K562 (cell line): Measurements from ENCODE around the gene BEST2. TPM values are rescaled to one million over a fixed set of nuclear protein-coding genes. Genes with fewer than 3 reads are reported as not detected.

Source experiments
- ATF7 ChIP-seq: fragments of 450-650 bp; IDR thresholded peaks from 2 replicates; pipeline ENCODE4 v1.7.1; 2014; ENCODE audit warnings: mild to moderate bottlenecking, moderate library complexity
- CXXC5 ChIP-seq: fragments of 250-450 bp; sonication (Bioruptor Pico); IDR thresholded peaks from 2 replicates; pipeline ENCODE4 v1.8.0; 2022; ENCODE audit warnings: inconsistent platforms, mild to moderate bottlenecking, moderate library complexity
- E2F6 ChIP-seq, 2 experiments: IDR thresholded peaks; 2 replicates each; pipeline ENCODE4 v1.6.1; 2011; ENCODE audit warnings: borderline replicate concordance in 1 of 2, control low read depth in 1 of 2, low read depth in 1 of 2, low read length in 1 of 2, mild to moderate bottlenecking in 1 of 2, mixed read lengths in 1 of 2, moderate library complexity in 1 of 2; ENCODE audit not compliant: insufficient read depth in 1 of 2, insufficient read length in 1 of 2, poor library complexity in 1 of 2, severe bottlenecking in 1 of 2; ENCODE audit errors: extremely low read depth in 1 of 2
- ESRRB ChIP-seq: fragments of 250-450 bp; sonication (Bioruptor Pico); IDR thresholded peaks from 2 replicates; pipeline ENCODE4 v1.5.0; 2020; ENCODE audit warnings: mild to moderate bottlenecking, moderate library complexity, borderline replicate concordance
- HCFC1 ChIP-seq: IDR thresholded peaks from 2 replicates; pipeline ENCODE4 v1.6.1; 2012; ENCODE audit warnings: low read depth, low read length, improper control_type of control experiment
- MEIS2 ChIP-seq: fragments of 450-650 bp; IDR thresholded peaks from 2 replicates; pipeline ENCODE4 v1.6.1; 2014; ENCODE audit warnings: mild to moderate bottlenecking; ENCODE audit not compliant: partially characterized antibody
- MITF ChIP-seq: IDR thresholded peaks from 2 replicates; pipeline ENCODE4 v1.6.1; 2014; ENCODE audit warnings: antibody characterized with exemption
- STAT5B ChIP-seq: fragments of 250-450 bp; sonication (Bioruptor Pico); IDR thresholded peaks from 2 replicates; pipeline ENCODE4 v1.8.0; 2021; ENCODE audit warnings: mild to moderate bottlenecking, inconsistent platforms
- U2AF2 ChIP-seq: fragments of 200-400 bp; formaldehyde crosslinking; optimal IDR thresholded peaks from 2 replicates; pipeline ENCODE3; 2017; ENCODE audit warnings: low read depth, mild to moderate bottlenecking, low read length
- ZBTB7A ChIP-seq: IDR thresholded peaks from 2 replicates; pipeline ENCODE4 v1.6.1; 2011; ENCODE audit warnings: low read depth, mild to moderate bottlenecking, low read length, moderate library complexity, borderline replicate concordance; ENCODE audit not compliant: control insufficient read depth
- ZNF133 ChIP-seq: fragments of 250-450 bp; sonication (Bioruptor Pico); IDR thresholded peaks from 2 replicates; pipeline ENCODE4 v1.4.0; 2020; ENCODE audit warnings: mild to moderate bottlenecking
- polyA plus RNA-seq, 8 experiments: library from polyadenylated mRNA; depleted of rRNA in 4 of 8; stranded (reverse) in 5 of 8; unstranded in 3 of 8; fragments of >200 nt; fragmentation: Nextera tagmentation in 2 of 8; fragmentation: Illumina TruSeq in 1 of 8; extraction: Ambion mirVana in 2 of 8; extraction: Trizol in 1 of 8; gene quantifications; 2 replicates each; pipeline versions ENCODE4 v1.2.1 to v1.2.3, GENCODE V29; 2011 to 2014; ENCODE audit warnings: inconsistent platforms in 1 of 8, missing spikeins in 1 of 8
- total RNA-seq, 7 experiments: library from RNA; depleted of rRNA in 6 of 7; stranded (reverse); fragments of >200 nt in 6 of 7; fragmentation: Illumina TruSeq in 2 of 7; extraction: Trizol in 2 of 7; gene quantifications; 2 replicates each; pipeline versions ENCODE4 v1.2.1 to v1.2.3, GENCODE V29; 2011 to 2021; ENCODE audit warnings: low replicate concordance in 1 of 7
- TF ChIP-seq, protein P1 (sequence below): sonication (generic); formaldehyde crosslinking; IDR thresholded peaks from 2 replicates; pipeline ENCODE4 v1.8.1; 2023; ENCODE audit warnings: mild to moderate bottlenecking, missing genetic modification reagents

BEST2 gene
- total and polyA plus RNA-seq, 9 of the 15 experiments (the other 6 are each of a cell fraction or from before 2014, with no cell fraction given) = not detected

- TF ChIP-seq E2F6 (IDR thresholded peaks at IDR 0.05; ENCODE audit: borderline replicate concordance in 1 of 2, extremely low read depth in 1 of 2, insufficient read depth in 1 of 2, insufficient read length in 1 of 2, low read depth in 1 of 2, low read length in 1 of 2, poor library complexity in 1 of 2, severe bottlenecking in 1 of 2) = peak in 1 of 2 experiments; percentile 10
- no peak for TF ChIP-seq CXXC5
- peak; percentile 36; the same call in 1 of the 2 replicates for TF ChIP-seq ATF7
- no peak for TF ChIP-seq ESRRB (CRISPR knock-in tag)
- TF ChIP-seq ZNF133 (CRISPR knock-in tag) = no peak
- no peak for TF ChIP-seq U2AF2
- TF ChIP-seq MEIS2 = peak; percentile 14
- TF ChIP-seq, protein P1, sequence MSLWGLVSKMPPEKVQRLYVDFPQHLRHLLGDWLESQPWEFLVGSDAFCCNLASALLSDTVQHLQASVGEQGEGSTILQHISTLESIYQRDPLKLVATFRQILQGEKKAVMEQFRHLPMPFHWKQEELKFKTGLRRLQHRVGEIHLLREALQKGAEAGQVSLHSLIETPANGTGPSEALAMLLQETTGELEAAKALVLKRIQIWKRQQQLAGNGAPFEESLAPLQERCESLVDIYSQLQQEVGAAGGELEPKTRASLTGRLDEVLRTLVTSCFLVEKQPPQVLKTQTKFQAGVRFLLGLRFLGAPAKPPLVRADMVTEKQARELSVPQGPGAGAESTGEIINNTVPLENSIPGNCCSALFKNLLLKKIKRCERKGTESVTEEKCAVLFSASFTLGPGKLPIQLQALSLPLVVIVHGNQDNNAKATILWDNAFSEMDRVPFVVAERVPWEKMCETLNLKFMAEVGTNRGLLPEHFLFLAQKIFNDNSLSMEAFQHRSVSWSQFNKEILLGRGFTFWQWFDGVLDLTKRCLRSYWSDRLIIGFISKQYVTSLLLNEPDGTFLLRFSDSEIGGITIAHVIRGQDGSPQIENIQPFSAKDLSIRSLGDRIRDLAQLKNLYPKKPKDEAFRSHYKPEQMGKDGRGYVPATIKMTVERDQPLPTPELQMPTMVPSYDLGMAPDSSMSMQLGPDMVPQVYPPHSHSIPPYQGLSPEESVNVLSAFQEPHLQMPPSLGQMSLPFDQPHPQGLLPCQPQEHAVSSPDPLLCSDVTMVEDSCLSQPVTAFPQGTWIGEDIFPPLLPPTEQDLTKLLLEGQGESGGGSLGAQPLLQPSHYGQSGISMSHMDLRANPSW (CRISPR knock-in tag) = no peak
- peak; percentile 28; the same call in 1 of the 2 replicates for TF ChIP-seq HCFC1
- peak; percentile 21; the same call in 1 of the 2 replicates for TF ChIP-seq ZBTB7A
- no peak for TF ChIP-seq STAT5B (CRISPR knock-in tag)
- TF ChIP-seq MITF = no peak
Observed at GRCh38 chr19:12733369-12734214, 18.0 kb upstream of the BEST2 start (continued).
